Activated CD8-positive, alpha-beta memory T cell treated with anti-CD3 and anti-CD28 coated beads for 4 hours (primary cell): ENCODE data around the gene MAPK12.

Experiments used
- DNase-seq, 2 donors: peaks; one replicate each; pipeline ENCODE4 v3.0.0-alpha.2; 2020; ENCODE audit warnings: low read depth in 2 of 2

MAPK12 gene

GRCh38 chr22:50299785-50300619 is 38.5 kb upstream of the MAPK12 start:
- DNase-seq: no peak

DNA sequence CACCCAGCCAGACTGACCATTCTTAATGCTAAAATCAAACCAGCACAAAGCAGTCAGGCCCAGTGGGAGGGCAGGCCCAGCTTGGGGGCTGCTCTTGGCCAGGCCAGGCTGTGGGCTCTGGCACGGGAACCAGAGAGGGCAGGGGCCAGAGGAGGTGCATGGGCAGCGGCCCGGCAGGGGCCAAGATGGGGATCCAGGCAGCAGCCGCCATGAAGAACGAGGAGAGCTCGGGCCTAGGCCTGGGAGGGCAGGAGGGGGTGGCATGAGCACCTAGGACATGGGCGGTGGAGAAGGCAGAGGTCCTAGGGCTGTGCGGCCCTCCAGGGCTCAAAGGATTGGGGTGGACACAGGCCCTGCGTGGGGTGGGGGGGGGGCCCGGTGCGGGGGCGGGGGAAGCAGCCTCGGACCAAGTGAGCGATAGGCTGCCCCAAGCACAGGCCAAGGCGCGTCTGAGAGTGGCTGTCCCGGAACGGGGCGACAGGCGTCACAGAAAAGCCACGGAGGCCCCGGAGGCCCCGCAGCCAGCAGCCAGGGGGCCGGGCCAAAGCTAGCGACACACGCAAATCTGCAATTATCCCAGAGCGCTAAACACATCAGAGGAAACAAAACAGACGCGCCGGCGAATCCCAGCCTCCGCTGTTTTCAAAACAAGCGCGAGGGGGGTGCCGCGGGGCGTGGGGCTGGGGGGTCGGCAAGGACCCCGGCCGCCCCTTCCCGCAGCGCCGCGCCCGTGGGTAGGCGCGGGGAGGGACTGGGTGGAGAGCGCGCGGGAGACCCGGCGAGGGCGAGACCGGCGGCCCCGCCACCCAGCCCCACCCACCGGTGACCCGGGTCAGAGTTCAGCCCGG is 37.7 kb upstream of the MAPK12 start:
- no peak for DNase-seq

- no peak for DNase-seq
Measured at GRCh38 chr22:50298266-50298637, 36.8 kb upstream of the MAPK12 start.

GRCh38 chr22:50297510-50298265 is 36.2 kb upstream of the MAPK12 start:
- DNase-seq: no peak

- DNase-seq: no peak
Measured at GRCh38 chr22:50296658-50297490, 35.4 kb upstream of the MAPK12 start.

GRCh38 chr22:50294319-50294656 is 32.8 kb upstream of the MAPK12 start:
- DNase-seq: no peak

DNA sequence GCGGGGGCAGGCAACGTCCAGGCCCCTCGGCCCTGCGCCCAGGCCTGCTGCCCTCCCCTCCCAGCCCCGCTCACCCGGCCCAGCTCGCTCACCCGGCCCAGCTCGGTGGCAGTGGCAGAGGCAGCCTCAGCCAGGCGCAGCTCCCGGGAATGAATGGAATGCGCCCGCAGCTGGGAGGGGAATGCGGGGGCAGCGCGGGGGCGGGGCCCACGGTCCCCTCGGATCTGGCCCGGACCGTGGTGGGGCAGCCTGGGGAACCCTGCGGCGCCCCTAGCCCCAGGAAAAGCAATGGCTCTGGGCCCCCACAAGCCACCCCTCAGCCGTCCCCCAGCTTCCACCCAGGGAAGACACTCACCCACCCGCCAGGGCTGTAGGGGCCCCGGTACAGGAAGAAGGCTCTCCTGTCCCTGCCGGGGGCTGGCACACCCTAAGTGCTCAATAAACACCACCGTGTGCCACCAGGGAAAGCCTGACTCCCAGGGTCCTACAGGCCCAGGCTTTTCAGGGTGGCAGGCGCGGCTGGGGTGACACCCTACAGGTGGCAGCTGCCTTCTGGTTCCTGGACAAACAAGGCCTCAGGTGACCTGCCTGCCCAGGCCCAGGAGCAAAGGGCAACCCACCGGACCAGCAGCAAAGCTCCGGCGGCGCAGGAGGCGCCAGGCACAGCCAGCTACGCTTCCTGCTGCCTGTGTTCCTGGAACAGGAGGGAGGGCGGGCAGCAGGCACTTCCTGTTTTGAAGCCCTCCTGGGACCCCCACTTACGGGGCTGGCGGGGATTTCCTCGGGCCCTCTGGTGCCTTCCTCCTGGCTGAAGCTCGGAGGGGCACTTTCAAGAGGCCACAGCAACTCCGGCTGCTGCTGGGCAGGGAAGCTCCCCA is 32.2 kb upstream of the MAPK12 start:
- DNase-seq: no peak

- DNase-seq: no peak
Measured at GRCh38 chr22:50292643-50293440, 31.4 kb upstream of the MAPK12 start.

DNA sequence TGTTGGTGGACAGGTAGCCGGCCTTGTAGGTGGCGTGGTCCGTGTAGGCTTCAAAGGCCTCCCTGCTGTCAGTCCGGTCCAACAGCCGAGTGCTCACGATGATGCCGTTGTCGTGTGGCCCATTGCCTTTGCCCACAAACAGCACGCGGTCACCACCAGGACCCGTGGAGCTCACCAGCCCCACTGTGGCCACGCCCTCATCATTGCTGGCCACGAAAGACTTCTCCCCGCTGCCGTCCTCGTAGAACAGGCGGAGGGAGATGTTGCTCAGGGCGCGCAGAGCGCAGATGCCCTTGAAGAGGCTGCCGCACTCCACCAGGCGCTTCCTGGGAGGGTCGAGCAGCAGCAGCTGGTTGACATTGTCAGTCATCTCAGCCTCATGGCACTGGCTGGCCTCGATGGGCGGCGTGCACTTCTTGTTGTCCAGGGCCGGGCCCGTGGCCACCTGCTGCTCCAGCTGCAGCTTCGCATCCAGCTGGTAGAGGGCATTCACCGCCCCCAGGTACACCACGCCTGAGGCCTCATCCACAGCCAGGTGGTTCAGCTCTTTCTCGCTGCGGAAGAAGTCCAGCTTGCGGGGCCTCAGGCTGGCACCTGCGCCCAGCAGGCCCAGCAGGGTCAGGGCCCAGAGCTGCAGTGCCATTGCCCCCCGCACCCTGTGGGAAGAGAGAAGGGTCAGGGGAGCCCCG is 28.6 kb upstream of the MAPK12 start:
- DNase-seq: no peak

DNA sequence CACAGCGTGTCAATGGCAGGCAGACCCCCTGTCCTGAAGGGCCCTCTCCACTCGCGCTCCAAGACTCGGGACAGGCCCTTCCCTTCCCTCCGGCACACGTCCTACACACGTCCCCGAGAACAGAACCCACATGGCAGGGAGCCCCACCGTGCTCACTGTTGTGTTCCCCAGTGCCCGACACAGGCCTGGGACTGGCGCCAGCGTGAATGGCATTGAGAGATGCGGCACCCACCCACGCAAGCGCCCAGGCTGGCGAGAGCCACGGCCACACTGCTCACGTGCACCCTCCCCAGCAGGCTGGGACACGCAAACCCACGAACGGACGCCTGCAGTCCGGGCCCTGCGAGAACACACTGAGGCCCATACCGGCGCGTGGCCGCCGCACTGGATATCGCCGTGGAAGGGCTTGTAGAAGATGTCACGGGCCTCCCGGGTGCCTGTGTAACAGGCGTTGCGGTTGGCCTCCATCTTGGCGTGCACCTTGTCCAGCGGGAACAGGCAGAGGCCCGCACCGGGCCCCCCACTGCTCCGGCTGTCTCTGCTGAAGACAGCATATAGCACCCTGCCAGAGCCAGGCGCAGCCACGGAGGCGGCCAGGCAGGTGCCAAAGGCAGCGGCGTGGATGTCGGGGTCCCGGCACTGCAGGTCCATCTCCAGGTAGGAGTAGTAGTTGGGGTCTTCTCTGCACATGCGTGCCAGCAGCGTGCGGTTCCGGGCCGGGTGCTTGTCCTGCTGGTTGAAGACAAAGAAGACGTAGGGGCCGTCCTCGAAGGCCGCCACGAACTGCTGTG is 27.9 kb upstream of the MAPK12 start:
- no peak for DNase-seq

- no peak for DNase-seq
Measured at GRCh38 chr22:50287731-50288130, 26.2 kb upstream of the MAPK12 start.

DNA sequence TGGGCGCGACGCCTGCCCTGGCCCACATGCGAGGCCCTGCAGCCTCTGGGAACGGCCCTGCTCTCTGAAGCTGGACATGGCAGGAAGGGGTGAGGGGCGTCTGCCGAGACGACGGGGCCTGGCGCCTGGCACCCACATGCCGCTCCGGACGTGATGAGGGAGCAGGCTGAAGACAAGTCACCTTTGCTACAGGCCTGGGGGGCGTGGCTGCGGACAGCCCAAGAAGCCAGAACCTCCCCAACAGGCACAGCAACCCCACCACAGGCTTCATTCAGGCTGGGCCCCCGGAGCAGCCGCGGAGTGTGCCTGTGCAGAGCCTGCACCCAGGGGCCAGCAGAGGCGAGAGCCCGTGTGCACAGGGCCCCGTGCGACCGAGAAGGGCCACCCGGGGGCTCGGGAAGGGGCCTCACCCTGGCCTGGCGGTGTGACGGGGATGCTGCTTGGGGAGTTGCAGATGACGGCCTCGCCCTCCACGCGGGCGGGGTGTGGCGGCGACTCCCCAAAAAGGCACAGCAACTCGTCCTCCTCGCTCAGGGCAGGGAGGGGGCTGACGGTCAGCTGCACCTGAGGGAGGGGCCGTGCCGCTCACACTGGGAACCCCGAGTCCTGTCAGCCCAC is 25.3 kb upstream of the MAPK12 start:
- DNase-seq: no peak

GRCh38 chr22:50286275-50286674 is 24.8 kb upstream of the MAPK12 start:
- no peak for DNase-seq

DNA sequence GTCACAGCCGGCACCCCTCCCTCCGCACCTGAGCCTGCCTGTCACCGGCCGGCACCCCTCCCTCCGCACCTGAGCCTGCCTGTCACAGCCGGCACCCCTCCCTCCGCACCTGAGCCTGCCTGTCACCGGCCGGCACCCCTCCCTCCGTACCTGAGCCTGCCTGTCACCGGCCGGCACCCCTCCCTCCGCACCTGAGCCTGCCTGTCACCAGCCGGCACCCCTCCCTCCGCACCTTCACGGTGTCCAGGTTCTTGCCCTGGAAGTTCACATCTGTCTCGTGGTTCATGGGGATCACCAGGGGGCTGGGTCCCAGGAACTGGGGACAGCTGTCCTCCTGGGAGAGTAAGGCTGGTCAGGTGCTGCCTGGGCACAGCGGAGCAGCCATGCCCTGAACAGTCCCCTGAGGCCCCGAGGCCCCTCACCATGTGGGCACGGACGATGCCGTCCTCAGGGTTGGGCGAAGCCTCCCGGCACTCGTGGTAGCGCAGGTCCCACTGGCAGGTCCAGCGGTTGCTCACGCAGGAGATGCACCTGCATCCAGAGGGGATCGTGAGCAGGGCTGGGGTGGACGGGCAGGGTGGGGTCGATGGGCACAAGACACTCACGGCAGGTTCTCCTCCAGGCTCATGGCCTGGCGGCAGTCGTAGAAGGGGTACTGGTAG is 24.2 kb upstream of the MAPK12 start:
- no peak for DNase-seq

DNA sequence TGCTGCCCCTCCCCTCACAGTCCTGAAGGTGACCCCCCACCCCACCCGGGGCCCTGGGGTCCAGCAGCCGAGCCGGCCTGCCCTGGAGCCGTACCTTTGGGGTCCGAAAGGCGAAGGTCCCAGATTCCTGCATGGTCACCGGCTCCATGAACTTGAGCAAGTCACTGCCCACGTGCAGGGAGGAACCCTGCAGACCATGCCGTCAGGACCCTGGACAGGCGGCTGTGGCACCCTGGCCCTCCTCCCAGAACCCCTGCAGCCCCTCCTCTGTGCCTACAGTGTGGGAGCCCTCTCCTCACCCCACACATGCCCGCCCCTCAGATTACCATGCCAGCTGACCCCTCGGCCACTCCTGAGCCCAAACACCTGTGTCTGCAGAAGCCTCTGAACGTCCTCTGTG is 23.0 kb upstream of the MAPK12 start:
- DNase-seq: no peak

GRCh38 chr22:50283821-50284220 is 22.3 kb upstream of the MAPK12 start:
- no peak for DNase-seq
